B cell (primary cell): Measurements from ENCODE around the gene SLC6A20. TPM values are rescaled to one million over a fixed set of nuclear protein-coding genes. Genes with fewer than 3 reads are reported as not detected.

ENCODE experiments used
- ATAC-seq: fragments of 200-7000 bp; cut with Tn5 transposase; one replicate; pipeline ENCODE4 v1.10.0; 2021; ENCODE audit warnings: low read depth, mild to moderate bottlenecking, moderate number of reproducible peaks, moderate library complexity
- CTCF ChIA-PET: fragments of 350-600 bp; sonication (Branson Sonifier 250); formaldehyde crosslinking; loops from one replicate; lab custom pipeline; 2021; ENCODE audit warnings: antibody characterized with exemption, inconsistent platforms; lab: Charles Lee
- POLR2A ChIA-PET: fragments of 350-600 bp; sonication (Branson Sonifier 250); formaldehyde crosslinking; loops from one replicate; lab custom pipeline; 2021; ENCODE audit warnings: antibody characterized with exemption; lab: Charles Lee
- DNase-seq: peaks from one replicate; pipeline ENCODE4 v3.0.0; 2013
- H2AFZ ChIP-seq: 2 replicates; pipeline ENCODE4 v1.6.1; 2012; ENCODE audit warnings: mild to moderate bottlenecking, low read depth, low read length; ENCODE audit not compliant: insufficient read depth, poor library complexity, severe bottlenecking
- H3K27ac ChIP-seq, 2 donors: 1 replicate in 1 of 2; 2 replicates in 1 of 2; pipeline ENCODE4 v1.5.1; 2012 to 2013; ENCODE audit warnings: low read length in 2 of 2, mild to moderate bottlenecking in 2 of 2, moderate library complexity in 1 of 2
- H3K27me3 ChIP-seq, 4 experiments: fragments of 200-600 bp in 1 of 4; sonication (generic) in 1 of 4; replicated peaks in 1 of 4; 1 replicate in 2 of 4; 2 replicates in 2 of 4; pipeline versions ENCODE4 v1.6.1 to v1.7.0; 2013 to 2016; ENCODE audit warnings: low read length in 3 of 4, mild to moderate bottlenecking in 2 of 4, mixed read lengths in 1 of 4, moderate library complexity in 1 of 4; ENCODE audit not compliant: insufficient read depth in 4 of 4, control insufficient read depth in 3 of 4; ENCODE audit errors: control extremely low read depth in 1 of 4
- H3K36me3 ChIP-seq, 2 experiments: replicated peaks in 1 of 2; 1 replicate in 1 of 2; 2 replicates in 1 of 2; pipeline versions ENCODE4 v1.6.1 to v1.7.1; 2013; ENCODE audit warnings: low read length in 1 of 2; ENCODE audit not compliant: insufficient read depth in 2 of 2, control insufficient read depth in 1 of 2; ENCODE audit errors: control extremely low read depth in 1 of 2, extremely low read depth in 1 of 2
- H3K4me1 ChIP-seq, 2 donors: fragments of 200-600 bp in 1 of 2; sonication (generic) in 1 of 2; 1 replicate in 1 of 2; 2 replicates in 1 of 2; pipeline versions ENCODE4 v1.5.1 to v1.6.1; 2013 to 2017; ENCODE audit warnings: low read length in 2 of 2; ENCODE audit not compliant: control insufficient read depth in 2 of 2, insufficient read depth in 2 of 2
- H3K4me2 ChIP-seq: replicated peaks from 2 replicates; pipeline ENCODE3; 2012; ENCODE audit warnings: mild to moderate bottlenecking, low read depth, low read length; ENCODE audit not compliant: poor library complexity, severe bottlenecking
- H3K4me3 ChIP-seq, 5 experiments: fragments of 200-600 bp in 1 of 5; sonication (generic) in 1 of 5; 1 replicate in 3 of 5; 2 replicates in 2 of 5; pipeline versions ENCODE4 v1.5.1 to v1.7.0; 2011 to 2016; ENCODE audit warnings: low read length in 4 of 5, mild to moderate bottlenecking in 4 of 5, low read depth in 2 of 5, control low read depth in 1 of 5, moderate library complexity in 1 of 5; ENCODE audit not compliant: insufficient read depth in 1 of 5; ENCODE audit errors: control extremely low read depth in 1 of 5, extremely low read depth in 1 of 5
- H3K79me2 ChIP-seq: fragments of 200-600 bp; sonication (generic); one replicate; pipeline ENCODE4 v1.6.0; 2016; ENCODE audit warnings: low read length; ENCODE audit not compliant: control insufficient read depth, insufficient read depth
- H3K9ac ChIP-seq: fragments of 200-600 bp; sonication (generic); 2 replicates; pipeline ENCODE4 v1.6.1; 2017; ENCODE audit warnings: mild to moderate bottlenecking, low read length, moderate library complexity
- H3K9me3 ChIP-seq, 3 donors: one replicate each; pipeline versions ENCODE4 v1.6.1 to v1.7.1; 2013; ENCODE audit warnings: low read length in 2 of 3; ENCODE audit not compliant: control insufficient read depth in 2 of 3, insufficient read depth in 1 of 3; ENCODE audit errors: control extremely low read depth in 1 of 3
- H4K20me1 ChIP-seq: 2 replicates; pipeline ENCODE4 v1.6.0; 2012; ENCODE audit warnings: mild to moderate bottlenecking, low read length; ENCODE audit not compliant: insufficient read depth, control insufficient read depth, poor library complexity, severe bottlenecking
- H3K27ac Mint-ChIP-seq: one replicate; pipeline ENCODE4 v1.8.0; 2021; ENCODE audit warnings: mixed read lengths
- H3K27me3 Mint-ChIP-seq: one replicate; pipeline ENCODE4 v1.8.0; 2021; ENCODE audit warnings: mixed read lengths
- H3K4me1 Mint-ChIP-seq: one replicate; pipeline ENCODE4 v1.8.0; 2021; ENCODE audit warnings: mixed read lengths
- H3K4me3 Mint-ChIP-seq: one replicate; pipeline ENCODE4 v1.8.0; 2021; ENCODE audit warnings: mixed read lengths
- H3K9me3 Mint-ChIP-seq: one replicate; pipeline ENCODE4 v1.8.0; 2022; ENCODE audit warnings: mixed read lengths; ENCODE audit not compliant: insufficient read depth
- EZH2 ChIP-seq: IDR thresholded peaks from 2 replicates; pipeline ENCODE4 v1.6.1; 2012; ENCODE audit warnings: borderline replicate concordance, low read depth, mild to moderate bottlenecking, moderate library complexity, low read length; ENCODE audit not compliant: insufficient read depth, poor library complexity, severe bottlenecking
- WGBS: methylation state at CpG from one replicate; pipeline ENCODE4 v1.1.5; 2013; ENCODE audit warnings: missing lambda C conversion rate; ENCODE audit not compliant: insufficient coverage; 5-methylcytosine and 5-hydroxymethylcytosine counted together
- intact Hi-C: fragments of 100-400 bp; cut with micrococcal nuclease; formaldehyde crosslinking; loops from one replicate; pipeline ENCODE4 v1.10.0; 2022
- polyA plus RNA-seq: library from polyadenylated mRNA; depleted of rRNA; stranded (reverse); fragments of >200 nt; gene quantifications from 2 replicates; pipeline ENCODE4 v1.2.3, GENCODE V29; 2012
- total RNA-seq, 2 donors: library from RNA; stranded (reverse); fragments of 120-200 nt in 1 of 2; gene quantifications; 1 replicate in 1 of 2; 2 replicates in 1 of 2; pipeline versions ENCODE4 v1.2.3 to v1.2.4, GENCODE V29; 2013 to 2022
- TF ChIP-seq, protein P1 (sequence below): fragments of 200-600 bp; IDR thresholded peaks from one replicate; pipeline ENCODE4 v1.8.0; 2022; ENCODE audit warnings: antibody characterized with exemption, mild to moderate bottlenecking

Gene SLC6A20
- total and polyA plus RNA-seq, 2 donors (not counting 1 experiment from before 2014, with no cell fraction given) = 0.32 TPM; not detected in 1

DNA sequence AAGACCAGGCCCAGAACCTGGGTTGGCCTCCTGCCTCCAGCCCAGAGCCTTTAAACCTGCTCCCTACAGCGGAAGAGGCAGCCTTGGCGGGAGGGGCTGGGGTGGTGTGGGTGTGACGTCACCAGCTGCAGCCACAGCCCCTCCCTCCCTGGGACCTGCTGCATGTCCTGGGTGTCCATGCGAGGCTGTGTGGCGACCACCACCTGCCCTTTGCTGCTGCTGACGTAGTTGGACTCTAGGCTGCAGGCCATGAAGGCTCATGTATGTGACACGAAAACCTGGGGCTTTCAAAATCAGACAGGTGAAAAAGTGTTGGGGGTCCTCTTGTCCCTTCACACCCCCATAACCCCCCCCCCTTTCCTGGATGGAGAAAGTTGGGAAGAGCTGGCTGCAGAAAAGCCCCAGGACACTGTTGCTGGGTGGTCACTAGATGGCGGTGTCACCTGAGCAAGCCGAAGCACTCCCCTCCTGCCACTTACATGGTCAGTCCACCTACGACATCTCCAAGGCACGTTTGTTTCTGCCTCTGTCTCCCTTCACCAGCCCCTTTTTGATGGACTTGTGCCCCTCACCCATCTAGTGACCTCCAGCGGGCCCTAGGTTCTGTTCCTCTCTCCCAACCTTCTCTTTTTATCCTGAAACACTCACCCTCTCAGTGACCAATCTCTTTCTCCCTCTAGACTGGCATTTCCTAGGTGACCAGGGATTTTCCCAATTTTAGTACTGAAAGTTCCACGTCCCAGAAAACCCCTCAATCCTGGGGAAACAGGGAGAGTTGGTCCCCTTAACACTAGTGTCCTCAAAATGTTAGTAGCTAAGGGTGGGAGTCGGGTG, 35.2 kb downstream of the SLC6A20 start:
- intact Hi-C loops = loop anchor here (1.0 kb wide), 1 partner anchor 145 kb away; no protein-coding TSS in a partner anchor
- peak; percentile 58 for ATAC-seq
- Histone ChIP-seq H3K27me3 (peaks cover 0 to 2% (median 0%) of the 10 kb centered on the region in 4 experiments), H3K79me2 (no peaks in the 10 kb centered on the region), H2AFZ (peak overlapping the region; percentile 33), H3K4me2 (peak overlapping the region; percentile 35), H3K9ac (no peak overlapping the region), H3K27ac (no peak overlapping the region), H3K4me3 (no peak overlapping the region), H3K4me1 (peaks cover 0 to 5% of the 10 kb centered on the region in 2 donors), H4K20me1 (no peaks in the 10 kb centered on the region), H3K9me3 (peaks cover 0 to 2% (median 0%) of the 10 kb centered on the region in 3 donors), H3K36me3 (no peaks in the 10 kb centered on the region)
- ChIA-PET CTCF (interaction anchor here (0.6 to 5.9 kb wide), 13 partner anchors 10 to 620 kb away, joined by 3 to 84 read pairs (median 5); partner anchors contain the start of gene LZTFL1), POLR2A (interaction anchor here (0.6 to 0.9 kb wide), 2 partner anchors 168 to 183 kb away, joined by 3 read pairs; no protein-coding TSS in a partner anchor)
- H3K9me3 Mint-ChIP-seq = no peaks in the 10 kb centered on the region
- no peak overlapping the region for H3K4me3 Mint-ChIP-seq
- peaks cover 2% of the 10 kb centered on the region for H3K4me1 Mint-ChIP-seq
- 42% methylated on average over 10 of the region's 14 CpGs for WGBS
- TF ChIP-seq EZH2 = no peak
- TF ChIP-seq, protein P1, sequence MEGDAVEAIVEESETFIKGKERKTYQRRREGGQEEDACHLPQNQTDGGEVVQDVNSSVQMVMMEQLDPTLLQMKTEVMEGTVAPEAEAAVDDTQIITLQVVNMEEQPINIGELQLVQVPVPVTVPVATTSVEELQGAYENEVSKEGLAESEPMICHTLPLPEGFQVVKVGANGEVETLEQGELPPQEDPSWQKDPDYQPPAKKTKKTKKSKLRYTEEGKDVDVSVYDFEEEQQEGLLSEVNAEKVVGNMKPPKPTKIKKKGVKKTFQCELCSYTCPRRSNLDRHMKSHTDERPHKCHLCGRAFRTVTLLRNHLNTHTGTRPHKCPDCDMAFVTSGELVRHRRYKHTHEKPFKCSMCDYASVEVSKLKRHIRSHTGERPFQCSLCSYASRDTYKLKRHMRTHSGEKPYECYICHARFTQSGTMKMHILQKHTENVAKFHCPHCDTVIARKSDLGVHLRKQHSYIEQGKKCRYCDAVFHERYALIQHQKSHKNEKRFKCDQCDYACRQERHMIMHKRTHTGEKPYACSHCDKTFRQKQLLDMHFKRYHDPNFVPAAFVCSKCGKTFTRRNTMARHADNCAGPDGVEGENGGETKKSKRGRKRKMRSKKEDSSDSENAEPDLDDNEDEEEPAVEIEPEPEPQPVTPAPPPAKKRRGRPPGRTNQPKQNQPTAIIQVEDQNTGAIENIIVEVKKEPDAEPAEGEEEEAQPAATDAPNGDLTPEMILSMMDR = peak; percentile 66
- H3K27ac Mint-ChIP-seq = no peak overlapping the region
- DNase-seq = peak; percentile 63
- peaks cover 13% of the 10 kb centered on the region for H3K27me3 Mint-ChIP-seq

DNA sequence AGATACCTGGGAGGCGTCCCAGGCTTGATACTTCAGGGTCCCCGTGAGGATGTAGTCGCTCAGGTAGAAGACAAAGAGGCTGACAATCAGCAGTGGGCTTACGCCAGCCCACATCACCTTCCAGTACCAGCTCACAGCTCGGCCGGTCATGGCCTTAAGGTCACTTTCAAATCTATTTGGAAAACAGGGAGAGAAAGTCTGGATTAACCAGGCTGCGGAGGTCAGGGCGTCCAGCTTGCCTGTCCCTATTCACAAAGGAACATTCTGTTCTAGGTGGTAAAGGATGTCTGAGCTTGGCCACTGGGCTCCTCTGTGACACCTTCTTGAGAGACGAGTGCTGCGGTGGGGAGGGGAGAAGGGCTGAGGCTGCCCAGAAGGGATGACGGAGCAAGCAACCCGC, 36.5 kb downstream of the SLC6A20 start:
- no peak overlapping the region for H2AFZ ChIP-seq
- no peaks in the 10 kb centered on the region for H4K20me1 ChIP-seq
- DNase-seq (no peak), ATAC-seq (no peak)
- intact Hi-C loops = no loop called here
- POLR2A ChIA-PET = no interaction called here
- no peak overlapping the region for H3K9ac ChIP-seq
- WGBS = 91% methylated on average over 7 of the region's 12 CpGs
- no peak overlapping the region for H3K4me3 ChIP-seq
- H3K4me1 ChIP-seq = peaks cover 0 to 5% of the 10 kb centered on the region in 2 donors
- no peaks in the 10 kb centered on the region for H3K79me2 ChIP-seq
- Mint-ChIP-seq H3K9me3 (no peaks in the 10 kb centered on the region), H3K4me3 (no peak overlapping the region), H3K27ac (no peak overlapping the region), H3K4me1 (peaks cover 2% of the 10 kb centered on the region), H3K27me3 (peaks cover 13% of the 10 kb centered on the region)
- H3K4me2 ChIP-seq = no peak overlapping the region
- no peak for TF ChIP-seq EZH2
- TF ChIP-seq, protein P1 = no peak
- H3K9me3 ChIP-seq = no peaks in the 10 kb centered on the region
- no peaks in the 10 kb centered on the region for H3K36me3 ChIP-seq
- H3K27me3 ChIP-seq = no peaks in the 10 kb centered on the region
- H3K27ac ChIP-seq = no peak overlapping the region
- CTCF ChIA-PET = interaction anchor here (1.1 to 5.9 kb wide), 3 partner anchors 9 to 318 kb away, joined by 3 to 84 read pairs (median 42); no protein-coding TSS in a partner anchor
